ENCODE measurements around the gene INTU.

DNA sequence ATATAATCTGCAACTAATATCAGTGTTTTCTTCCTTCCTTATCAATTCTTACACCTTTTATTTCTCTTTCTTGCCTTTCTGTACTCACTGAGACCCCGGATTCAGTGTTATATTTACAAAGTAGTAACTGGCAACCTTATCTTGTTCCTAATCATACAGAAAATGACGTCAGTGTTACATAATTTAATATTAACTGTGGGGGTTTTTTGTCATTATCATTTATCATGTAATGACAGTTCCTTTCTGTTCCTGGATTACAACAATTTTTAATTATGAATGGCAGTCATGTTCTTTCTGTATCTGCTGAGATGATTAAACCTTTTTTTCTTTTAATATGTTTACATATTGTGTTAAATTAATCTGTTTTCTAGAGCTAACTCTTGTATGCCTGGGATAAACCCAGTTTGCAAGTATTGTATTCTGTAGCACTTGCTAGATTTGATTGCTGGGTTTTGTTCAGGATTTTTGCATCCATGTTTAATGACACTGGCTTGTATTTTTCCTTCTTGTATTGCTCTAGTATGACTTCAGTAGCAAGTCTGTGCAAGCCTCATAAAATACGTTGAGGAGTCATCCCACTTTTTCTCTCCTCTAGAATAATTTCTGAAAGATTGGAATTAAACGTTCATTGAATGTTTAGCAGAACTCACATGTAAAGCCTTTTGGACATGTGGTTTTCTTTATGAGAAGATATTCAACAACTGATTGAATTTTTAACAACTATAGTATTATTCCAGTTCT lies 138.9 kb downstream of the INTU start:
- no peak for TF ChIP-seq CTCF (IDR thresholded peaks at IDR 0.05; ENCODE audit: insufficient read depth, low read depth, low read length)
- no peak for TF ChIP-seq EZH2 (IDR thresholded peaks at IDR 0.05; ENCODE audit: insufficient read depth, low read length)

All from astrocyte (in vitro differentiated cells and primary cell).